IMR-90 (cell line): ENCODE results near the gene MYO5A. TPM values are rescaled to one million over a fixed set of nuclear protein-coding genes. Genes with fewer than 3 reads are reported as not detected.

Experiments
- ATAC-seq: fragments of 200-7000 bp; cut with Tn5 transposase; 2 replicates; pipeline ENCODE4 v1.9.1; 2020; ENCODE audit warnings: low read depth, mild to moderate bottlenecking, moderate library complexity
- BruUV-seq: library from RNA; stranded (reverse); fragments of 400-500 nt; replicated peaks from 2 replicates; lab custom pipeline; 2021; lab: Mats Ljungman, UMichigan
- CTCF ChIA-PET: fragments of 300-600 bp; formaldehyde crosslinking; extraction: SDS; loops from one replicate; lab custom pipeline; 2021; ENCODE audit warnings: antibody characterized with exemption; lab: Yijun Ruan, JAX
- POLR2A ChIA-PET: fragments of 300-600 bp; sonication (Branson Sonifier 250); formaldehyde crosslinking; loops from one replicate; lab custom pipeline; 2022; ENCODE audit warnings: antibody characterized with exemption; ENCODE audit not compliant: unreplicated experiment; lab: Charles Lee
- DNase-seq: peaks from one replicate; pipeline ENCODE4 v3.0.0; 2013
- H2AFZ ChIP-seq: replicated peaks from 2 replicates; pipeline ENCODE3; 2013; ENCODE audit warnings: low read length, mild to moderate bottlenecking; ENCODE audit not compliant: poor library complexity
- H2AK5ac ChIP-seq: 2 replicates; pipeline ENCODE4 v1.6.1; 2013; ENCODE audit warnings: low read depth, low read length, inconsistent platforms
- H2AK9ac ChIP-seq: replicated peaks from 2 replicates; pipeline ENCODE3; 2013; ENCODE audit warnings: mild to moderate bottlenecking, low read depth, low read length, moderate library complexity; ENCODE audit not compliant: poor library complexity
- H2BK120ac ChIP-seq: 2 replicates; pipeline ENCODE4 v1.6.1; 2013; ENCODE audit warnings: low read depth, low read length, inconsistent platforms
- H2BK15ac ChIP-seq: 3 replicates; pipeline ENCODE4 v1.6.1; 2013; ENCODE audit warnings: low read depth, low read length, inconsistent platforms
- H2BK20ac ChIP-seq: 2 replicates; pipeline ENCODE4 v1.6.1; 2013; ENCODE audit warnings: low read depth, mild to moderate bottlenecking, inconsistent platforms, low read length, moderate library complexity
- H2BK5ac ChIP-seq: 2 replicates; pipeline ENCODE4 v1.6.1; 2013; ENCODE audit warnings: mild to moderate bottlenecking, low read depth, low read length, inconsistent platforms; ENCODE audit not compliant: poor library complexity, severe bottlenecking
- H3K14ac ChIP-seq: replicated peaks from 2 replicates; pipeline ENCODE4 v1.6.1; 2013; ENCODE audit warnings: low read depth, low read length, inconsistent platforms
- H3K18ac ChIP-seq: 2 replicates; pipeline ENCODE4 v1.6.1; 2013; ENCODE audit warnings: low read depth, low read length, control low read depth
- H3K23ac ChIP-seq: 2 replicates; pipeline ENCODE4 v1.6.1; 2013; ENCODE audit warnings: low read depth, low read length, inconsistent platforms
- H3K27ac ChIP-seq: 2 replicates; pipeline ENCODE4 v1.5.1; 2013; ENCODE audit warnings: mild to moderate bottlenecking, control low read depth, low read length; ENCODE audit not compliant: insufficient read depth
- H3K27me3 ChIP-seq: 2 replicates; pipeline ENCODE4 v1.6.1; 2013; ENCODE audit warnings: low read length; ENCODE audit not compliant: control insufficient read depth, insufficient read depth
- H3K36me3 ChIP-seq: 2 replicates; pipeline ENCODE4 v1.6.1; 2013; ENCODE audit warnings: low read length, mixed read lengths; ENCODE audit not compliant: control insufficient read depth, insufficient read depth
- H3K4ac ChIP-seq: 2 replicates; pipeline ENCODE4 v1.6.1; 2013; ENCODE audit warnings: low read depth, low read length, inconsistent platforms
- H3K4me1 ChIP-seq: 2 replicates; pipeline ENCODE4 v1.6.1; 2013; ENCODE audit warnings: low read length, mixed read lengths; ENCODE audit not compliant: control insufficient read depth, insufficient read depth
- H3K4me2 ChIP-seq: 2 replicates; pipeline ENCODE4 v1.6.1; 2013; ENCODE audit warnings: low read depth, mild to moderate bottlenecking, control low read depth, low read length, moderate library complexity
- H3K4me3 ChIP-seq: 2 replicates; pipeline ENCODE4 v1.5.1; 2013; ENCODE audit warnings: low read depth, mild to moderate bottlenecking, control low read depth, low read length, moderate library complexity; ENCODE audit not compliant: insufficient read depth
- H3K56ac ChIP-seq: 2 replicates; pipeline ENCODE4 v1.6.1; 2013; ENCODE audit warnings: low read length, inconsistent platforms; ENCODE audit not compliant: insufficient read depth; ENCODE audit errors: extremely low read depth
- H3K79me1 ChIP-seq, 2 experiments: 2 replicates each; pipeline ENCODE4 v1.6.1; 2013; ENCODE audit warnings: low read length in 2 of 2, inconsistent platforms in 1 of 2, low read depth in 1 of 2
- H3K9ac ChIP-seq: 2 replicates; pipeline ENCODE4 v1.6.1; 2013; ENCODE audit warnings: low read depth, low read length, control low read depth
- H3K9me1 ChIP-seq: 2 replicates; pipeline ENCODE4 v1.6.1; 2013; ENCODE audit warnings: low read length, inconsistent platforms; ENCODE audit not compliant: insufficient read depth
- H3K9me3 ChIP-seq: 2 replicates; pipeline ENCODE4 v1.6.1; 2013; ENCODE audit warnings: low read length; ENCODE audit not compliant: control insufficient read depth, insufficient read depth
- H4K20me1 ChIP-seq: 2 replicates; pipeline ENCODE4 v1.6.1; 2013; ENCODE audit warnings: low read length, inconsistent platforms; ENCODE audit not compliant: insufficient read depth
- H4K5ac ChIP-seq: 2 replicates; pipeline ENCODE4 v1.6.1; 2013; ENCODE audit warnings: mild to moderate bottlenecking, low read depth, low read length, control low read depth
- H4K8ac ChIP-seq, 2 experiments: 2 replicates each; pipeline ENCODE4 v1.6.1; 2013; ENCODE audit warnings: low read depth in 2 of 2, low read length in 2 of 2, control low read depth in 1 of 2, inconsistent platforms in 1 of 2
- H4K91ac ChIP-seq: 2 replicates; pipeline ENCODE4 v1.6.1; 2013; ENCODE audit warnings: low read depth, low read length, inconsistent platforms; ENCODE audit not compliant: insufficient read depth
- CTCF ChIP-seq: conservative IDR thresholded peaks from 2 replicates; pipeline ENCODE4 v1.5.1; 2012; ENCODE audit warnings: mild to moderate bottlenecking, low read depth, low read length, improper control_type of control experiment
- MAZ ChIP-seq: IDR thresholded peaks from 2 replicates; pipeline ENCODE4 v1.6.1; 2012; ENCODE audit warnings: low read depth, mild to moderate bottlenecking, low read length, improper control_type of control experiment, moderate library complexity, borderline replicate concordance
- POLR2A ChIP-seq: IDR thresholded peaks from 2 replicates; pipeline ENCODE4 v1.6.1; 2012; ENCODE audit warnings: mild to moderate bottlenecking, low read depth, low read length
- WGBS, 2 experiments: methylation state at CpG; one replicate each; pipeline versions ENCODE4 v1.1.5 to v1.1.7; 2013; ENCODE audit warnings: missing lambda C conversion rate in 2 of 2; ENCODE audit not compliant: insufficient read length in 1 of 2; ENCODE audit errors: extremely low coverage in 2 of 2; 5-methylcytosine and 5-hydroxymethylcytosine counted together
- dilution Hi-C: fragments of 300-500 bp; cut with HindIII; formaldehyde crosslinking; loops from one replicate; pipeline ENCODE4 v1.14.3; 2018; ENCODE audit warnings: low sequenced_read_pairs; ENCODE audit not compliant: unreplicated experiment
- in situ Hi-C: fragments of 300-500 bp; cut with MboI; formaldehyde crosslinking; loops from 3 replicates; pipeline ENCODE4 v1.14.3; 2019; ENCODE audit warnings: low sequenced_read_pairs, inconsistent platforms, mixed read lengths
- intact Hi-C: fragments of 100-400 bp; cut with micrococcal nuclease; formaldehyde crosslinking; loops from 2 replicates; pipeline ENCODE4 v1.10.0; 2022
- polyA plus RNA-seq, 3 experiments: library from polyadenylated mRNA; depleted of rRNA; stranded (reverse); fragments of >200 nt; gene quantifications; 2 replicates each; pipeline ENCODE4 v1.2.3, GENCODE V29; 2012; ENCODE audit warnings: low replicate concordance in 1 of 3
- total RNA-seq: library from RNA; depleted of rRNA; stranded (reverse); fragments of >200 nt; gene quantifications from 2 replicates; pipeline ENCODE4 v1.2.3, GENCODE V29; 2012

Gene MYO5A
- total and polyA plus RNA-seq, 2 of the 4 experiments (the other 2 are of a cell fraction), result 19.4 to 69.2 TPM

GRCh38 chr15:52466716-52467115 lies 62.0 kb downstream of the MYO5A start:
- Histone ChIP-seq H2BK20ac (no peak overlapping the region), H3K27ac (no peak overlapping the region), H4K20me1 (peaks cover 9% of the 10 kb centered on the region; the same call in 1 of the 2 replicates), H3K36me3 (no peaks in the 10 kb centered on the region), H3K14ac (no peak overlapping the region), H2AK9ac (peak overlapping the region; percentile 26), H3K9me3 (peaks cover 2% of the 10 kb centered on the region; the same call in 1 of the 2 replicates), H3K4me1 (peaks cover 7% of the 10 kb centered on the region), H2BK120ac (no peak overlapping the region), H3K4me2 (no peak overlapping the region), H2AK5ac (no peak overlapping the region), H2AFZ (no peak overlapping the region), H4K8ac (no peak overlapping the region), H2BK5ac (no peak overlapping the region), H3K4me3 (no peak overlapping the region), H4K91ac (no peak overlapping the region), H3K27me3 (no peaks in the 10 kb centered on the region), H2BK15ac (no peak overlapping the region), H3K18ac (no peak overlapping the region), H4K5ac (no peak overlapping the region), H3K9me1 (no peaks in the 10 kb centered on the region), H3K23ac (no peak overlapping the region; the same call in 1 of the 2 replicates), H3K9ac (no peak overlapping the region), H3K79me1 (peaks cover 27 to 34% of the 10 kb centered on the region in 2 experiments), H3K4ac (no peak overlapping the region), H3K56ac (no peak overlapping the region)
- POLR2A ChIA-PET, result interaction anchor here (0.5 kb wide), 1 partner anchor 35 kb away, joined by 3 read pairs; no protein-coding TSS in a partner anchor
- dilution Hi-C loops (no loop called here), intact Hi-C loops (loop anchor here (10.0 kb wide), 1 partner anchor 48 kb away; no protein-coding TSS in a partner anchor), in situ Hi-C loops (no loop called here)
- CTCF ChIA-PET, result no interaction called here
- DNase-seq, result no peak
- no CpG with 5 or more reads among the region's 2 CpGs for WGBS, 2 experiments
- no peak for ATAC-seq
- no TSS peak for BruUV-seq
- TF ChIP-seq MAZ (no peak), CTCF (no peak), POLR2A (no peak)
